Effector memory CD8-positive, alpha-beta T cell (primary cell): Measurements from ENCODE around the gene TLL2.
"Not testable (repeated sequence)": the region's sequence is repeated elsewhere in the genome, so short reads cannot be mapped to it uniquely, and the experiment has no call there.

Experiments used
- ATAC-seq: fragments of 150-1000 bp; cut with Tn5 transposase; replicated peaks from 2 replicates; pipeline ENCODE4 v1.10.0; 2021; ENCODE audit warnings: mild to moderate bottlenecking, moderate library complexity
- DNase-seq, 3 experiments: peaks; one replicate each; pipeline ENCODE4 v3.0.0; 2021
- H3K27ac Mint-ChIP-seq, 2 donors: one replicate each; pipeline ENCODE4 v1.8.0; 2022; ENCODE audit warnings: mild to moderate bottlenecking in 2 of 2, mixed read lengths in 2 of 2, moderate library complexity in 2 of 2
- H3K27me3 Mint-ChIP-seq, 2 donors: one replicate each; pipeline ENCODE4 v1.8.0; 2022; ENCODE audit warnings: mixed read lengths in 2 of 2
- H3K36me3 Mint-ChIP-seq: one replicate; pipeline ENCODE4 v1.8.0; 2022; ENCODE audit warnings: mild to moderate bottlenecking, moderate library complexity, mixed read lengths; ENCODE audit not compliant: insufficient read depth
- H3K4me1 Mint-ChIP-seq, 2 donors: one replicate each; pipeline ENCODE4 v1.8.0; 2022; ENCODE audit warnings: low read depth in 2 of 2, mixed read lengths in 2 of 2
- H3K4me3 Mint-ChIP-seq, 2 donors: one replicate each; pipeline ENCODE4 v1.8.0; 2022; ENCODE audit warnings: mild to moderate bottlenecking in 2 of 2, mixed read lengths in 2 of 2, moderate library complexity in 2 of 2
- H3K9me3 Mint-ChIP-seq, 2 donors: one replicate each; pipeline ENCODE4 v1.8.0; 2022; ENCODE audit warnings: mixed read lengths in 2 of 2
- total RNA-seq, 9 experiments: gene quantifications; one replicate each; lab custom pipeline; 2026; lab: John Stamatoyannopoulos, UW

TLL2 gene
- total RNA-seq: 0 to 0.49 (median 0.13) reads per million in 9 experiments

- Mint-ChIP-seq H3K9me3 (no peaks in the 10 kb centered on the region), H3K4me3 (peak within 1 kb of the TSS; percentile 77 to 81), H3K4me1 (peaks cover 13 to 21% of the 10 kb centered on the region in 2 donors), H3K27ac (no peak within 1 kb of the TSS), H3K36me3 (no peaks in the 10 kb centered on the region), H3K27me3 (peaks cover 16 to 35% of the 10 kb centered on the region in 2 donors)
- peak; percentile 71 for ATAC-seq
- peak; percentile 31 to 43 (median 42) for DNase-seq
These were observed at the start of gene TLL2 for GRCh38 chr10:96513698-96514561. Gene TLL2, minus strand, starts transcription at chr10:96513926. Its CDS starts 241 bp downstream, at chr10:96513685.

GRCh38 chr10:96560966-96561887 is 47.5 kb upstream of the TLL2 start:
- no peak overlapping the region for H3K27ac Mint-ChIP-seq
- no peak for ATAC-seq

GRCh38 chr10:96560489-96560888 is 46.8 kb upstream of the TLL2 start:
- H3K27ac Mint-ChIP-seq: no peak overlapping the region
- no peaks in the 10 kb centered on the region for H3K9me3 Mint-ChIP-seq
- DNase-seq (no peak), ATAC-seq (no peak)
- no peak overlapping the region for H3K4me3 Mint-ChIP-seq
- peaks cover 47% of the 10 kb centered on the region for H3K36me3 Mint-ChIP-seq
- H3K27me3 Mint-ChIP-seq: no peaks in the 10 kb centered on the region
- H3K4me1 Mint-ChIP-seq: peaks cover 2 to 8% of the 10 kb centered on the region in 2 donors

More at GRCh38 chr10:96560966-96561887, 47.5 kb upstream of the TLL2 start:
- DNase-seq: no peak
- Mint-ChIP-seq H3K4me3 (no peak overlapping the region), H3K36me3 (peaks cover 47% of the 10 kb centered on the region), H3K9me3 (no peaks in the 10 kb centered on the region), H3K4me1 (peaks cover 2 to 13% of the 10 kb centered on the region in 2 donors), H3K27me3 (no peaks in the 10 kb centered on the region)

GRCh38 chr10:96556003-96556402 is 42.3 kb upstream of the TLL2 start:
- ATAC-seq: peak; percentile 24
- Mint-ChIP-seq H3K36me3 (peaks cover 29% of the 10 kb centered on the region), H3K9me3 (no peaks in the 10 kb centered on the region), H3K4me1 (peaks cover 0 to 4% of the 10 kb centered on the region in 2 donors), H3K27ac (no peak overlapping the region), H3K27me3 (no peaks in the 10 kb centered on the region), H3K4me3 (no peak overlapping the region)
- DNase-seq: no peak

GRCh38 chr10:96555330-96555729 is 41.6 kb upstream of the TLL2 start:
- H3K4me1 Mint-ChIP-seq: no peaks in the 10 kb centered on the region
- DNase-seq: no peak
- no peak overlapping the region for H3K27ac Mint-ChIP-seq
- H3K27me3 Mint-ChIP-seq: no peaks in the 10 kb centered on the region
- ATAC-seq: no peak
- no peak overlapping the region for H3K4me3 Mint-ChIP-seq
- peaks cover 24% of the 10 kb centered on the region for H3K36me3 Mint-ChIP-seq
- no peaks in the 10 kb centered on the region for H3K9me3 Mint-ChIP-seq

- no peaks in the 10 kb centered on the region for H3K27me3 Mint-ChIP-seq
- no peak overlapping the region for H3K4me3 Mint-ChIP-seq
- peaks cover 65% of the 10 kb centered on the region for H3K36me3 Mint-ChIP-seq
- H3K4me1 Mint-ChIP-seq: peaks cover 6 to 14% of the 10 kb centered on the region in 2 donors
- DNase-seq (no peak), ATAC-seq (no peak)
- H3K9me3 Mint-ChIP-seq: no peaks in the 10 kb centered on the region
- no peak overlapping the region for H3K27ac Mint-ChIP-seq
These were observed 34.9 kb upstream of the TLL2 start for GRCh38 chr10:96548589-96548988.

GRCh38 chr10:96545558-96545957 is 31.8 kb upstream of the TLL2 start:
- H3K4me3 Mint-ChIP-seq, DNase-seq, H3K27ac Mint-ChIP-seq, H3K9me3 Mint-ChIP-seq, H3K27me3 Mint-ChIP-seq, ATAC-seq: not testable (repeated sequence)
- peaks cover 11 to 23% of the 10 kb centered on the region in 2 donors for H3K4me1 Mint-ChIP-seq
- H3K36me3 Mint-ChIP-seq: peaks cover 82% of the 10 kb centered on the region

- Mint-ChIP-seq H3K9me3 (no peaks in the 10 kb centered on the region), H3K27me3 (no peaks in the 10 kb centered on the region), H3K4me3 (no peak overlapping the region), H3K36me3 (peaks cover 81% of the 10 kb centered on the region), H3K27ac (peak overlapping the region in 1 of 2 donors; percentile 24), H3K4me1 (peaks cover 11 to 41% of the 10 kb centered on the region in 2 donors)
- ATAC-seq (no peak), DNase-seq (no peak)
These were observed 28.2 kb upstream of the TLL2 start for GRCh38 chr10:96541921-96542320.

GRCh38 chr10:96540240-96540639 is 26.5 kb upstream of the TLL2 start:
- H3K36me3 Mint-ChIP-seq: peaks cover 66% of the 10 kb centered on the region
- no peaks in the 10 kb centered on the region for H3K9me3 Mint-ChIP-seq
- DNase-seq (no peak), ATAC-seq (no peak)
- H3K4me1 Mint-ChIP-seq: peaks cover 12 to 41% of the 10 kb centered on the region in 2 donors
- no peak overlapping the region for H3K4me3 Mint-ChIP-seq
- peak overlapping the region in 1 of 2 donors; percentile 32 for H3K27ac Mint-ChIP-seq
- H3K27me3 Mint-ChIP-seq: no peaks in the 10 kb centered on the region

- Mint-ChIP-seq H3K4me3 (no peak overlapping the region), H3K4me1 (peaks cover 12 to 39% of the 10 kb centered on the region in 2 donors), H3K27me3 (no peaks in the 10 kb centered on the region), H3K27ac (no peak overlapping the region), H3K36me3 (peaks cover 56% of the 10 kb centered on the region), H3K9me3 (no peaks in the 10 kb centered on the region)
- ATAC-seq: no peak
- DNase-seq: no peak
These were observed 25.0 kb upstream of the TLL2 start for GRCh38 chr10:96538683-96539082.

GRCh38 chr10:96536129-96536528 is 22.4 kb upstream of the TLL2 start:
- no peak for DNase-seq
- Mint-ChIP-seq H3K9me3 (no peaks in the 10 kb centered on the region), H3K4me1 (peaks cover 8 to 32% of the 10 kb centered on the region in 2 donors), H3K27ac (no peak overlapping the region), H3K4me3 (no peak overlapping the region), H3K36me3 (peaks cover 42% of the 10 kb centered on the region), H3K27me3 (no peaks in the 10 kb centered on the region)
- no peak for ATAC-seq

- Mint-ChIP-seq H3K9me3 (no peaks in the 10 kb centered on the region), H3K4me1 (peaks cover 7 to 25% of the 10 kb centered on the region in 2 donors), H3K27me3 (no peaks in the 10 kb centered on the region), H3K27ac (no peak overlapping the region), H3K4me3 (no peak overlapping the region), H3K36me3 (peaks cover 50% of the 10 kb centered on the region)
- ATAC-seq (no peak), DNase-seq (no peak)
These were observed 18.8 kb upstream of the TLL2 start for GRCh38 chr10:96532523-96532922.

- H3K4me3 Mint-ChIP-seq: no peak overlapping the region
- ATAC-seq (no peak), DNase-seq (no peak)
- H3K27ac Mint-ChIP-seq: no peak overlapping the region
- H3K36me3 Mint-ChIP-seq: peaks cover 60% of the 10 kb centered on the region
- no peaks in the 10 kb centered on the region for H3K9me3 Mint-ChIP-seq
- no peaks in the 10 kb centered on the region for H3K27me3 Mint-ChIP-seq
- peaks cover 3 to 8% of the 10 kb centered on the region in 2 donors for H3K4me1 Mint-ChIP-seq
These were observed 16.0 kb upstream of the TLL2 start for GRCh38 chr10:96529634-96530279.
